ENCODE results near the gene RABIF.

RABIF gene

DNA sequence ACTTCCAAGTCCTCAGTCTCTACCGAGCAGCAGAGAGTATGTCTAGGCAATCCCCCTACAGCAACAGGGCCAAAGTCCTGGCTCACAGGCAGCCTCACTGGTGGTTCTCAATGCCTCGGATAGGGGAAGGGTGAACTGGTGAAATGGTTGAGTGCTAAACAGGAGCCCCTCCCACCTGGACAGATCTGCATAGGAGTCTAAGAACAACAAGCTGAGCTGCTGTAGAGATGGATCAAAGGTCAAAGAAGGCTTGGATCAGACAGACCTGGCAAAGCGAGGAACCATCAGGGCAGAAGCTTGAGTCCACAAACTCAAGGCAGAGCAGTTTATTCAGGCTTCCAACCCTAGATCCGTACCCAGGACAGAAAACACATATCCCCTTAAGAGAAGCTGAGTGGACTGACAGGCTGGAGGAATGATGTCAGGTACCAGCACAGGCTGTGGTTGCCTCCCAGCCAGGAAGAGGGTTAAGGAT is 31.8 kb downstream of the RABIF start:
- H3K23ac ChIP-seq (ENCODE audit: low read length): no peak overlapping the region
- no peak overlapping the region for H3K4ac ChIP-seq (ENCODE audit: low read depth, low read length)
- H3K4me3 ChIP-seq (ENCODE audit: low read depth, low read length): no peak overlapping the region
- no peaks in the 10 kb centered on the region for H3K27me3 ChIP-seq (ENCODE audit: insufficient read depth, low read length)
- H3K4me2 ChIP-seq (ENCODE audit: low read length): no peak overlapping the region
- peaks cover 8% of the 10 kb centered on the region for H3K79me2 ChIP-seq (ENCODE audit: control insufficient read depth, insufficient read depth, low read length, poor library complexity)
- DNase-seq: peak in 1 of 2 donors; percentile 21
- H3K27ac ChIP-seq (ENCODE audit: low read depth, low read length): no peak overlapping the region
- no peak overlapping the region for H2BK12ac ChIP-seq (ENCODE audit: low read length)
- peaks cover 8% of the 10 kb centered on the region for H3K79me1 ChIP-seq (ENCODE audit: low read length)
- H2AFZ ChIP-seq (ENCODE audit: insufficient read depth, low read length, poor library complexity): no peak overlapping the region
- H2BK5ac ChIP-seq (ENCODE audit: low read depth, low read length, poor library complexity): no peak overlapping the region
- H4K91ac ChIP-seq (ENCODE audit: low read depth, low read length): no peak overlapping the region
- H2AK5ac ChIP-seq (ENCODE audit: low read length): no peak overlapping the region
- H3K18ac ChIP-seq (ENCODE audit: low read length): no peak overlapping the region
- H3K9me3 ChIP-seq (ENCODE audit: insufficient read depth, low read depth, low read length): no peaks in the 10 kb centered on the region
- H4K12ac ChIP-seq (ENCODE audit: low read depth, low read length): no peak overlapping the region
- no peak overlapping the region for H2BK120ac ChIP-seq (ENCODE audit: insufficient read depth, low read length, poor library complexity)
- peaks cover 37 to 48% of the 10 kb centered on the region in 2 experiments for H3K36me3 ChIP-seq (ENCODE audit: control insufficient read depth in 1 of 2, insufficient read depth in 2 of 2, low read length in 2 of 2)
- no peak overlapping the region for H4K8ac ChIP-seq (ENCODE audit: low read depth, low read length)
- H3K9ac ChIP-seq (ENCODE audit: low read length): no peak overlapping the region
- H3K14ac ChIP-seq (ENCODE audit: low read length): no peak overlapping the region
- peaks cover 8 to 12% of the 10 kb centered on the region in 2 experiments for H3K4me1 ChIP-seq (ENCODE audit: control insufficient read depth in 1 of 2, insufficient read depth in 2 of 2, low read length in 2 of 2)
- no CpG with 5 or more reads among the region's 4 CpGs for WGBS (ENCODE audit: extremely low coverage, insufficient coverage, insufficient read length)

- Histone ChIP-seq H3K9ac (ENCODE audit: low read length) (no peak overlapping the region), H3K27ac (ENCODE audit: low read depth, low read length) (no peak overlapping the region), H3K79me2 (ENCODE audit: control insufficient read depth, insufficient read depth, low read length, poor library complexity) (peaks cover 7% of the 10 kb centered on the region), H3K79me1 (ENCODE audit: low read length) (peaks cover 4% of the 10 kb centered on the region), H3K36me3 (ENCODE audit: control insufficient read depth in 1 of 2, insufficient read depth in 2 of 2, low read length in 2 of 2) (peaks cover 40 to 52% of the 10 kb centered on the region in 2 experiments), H2BK12ac (ENCODE audit: low read length) (no peak overlapping the region), H3K23ac (ENCODE audit: low read length) (no peak overlapping the region), H3K9me3 (ENCODE audit: insufficient read depth, low read depth, low read length) (no peaks in the 10 kb centered on the region), H3K14ac (ENCODE audit: low read length) (no peak overlapping the region), H4K12ac (ENCODE audit: low read depth, low read length) (no peak overlapping the region), H3K4me3 (ENCODE audit: low read depth, low read length) (no peak overlapping the region), H2BK5ac (ENCODE audit: low read depth, low read length, poor library complexity) (no peak overlapping the region), H2BK120ac (ENCODE audit: insufficient read depth, low read length, poor library complexity) (no peak overlapping the region), H3K27me3 (ENCODE audit: insufficient read depth, low read length) (no peaks in the 10 kb centered on the region), H3K4ac (ENCODE audit: low read depth, low read length) (no peak overlapping the region), H3K4me2 (ENCODE audit: low read length) (no peak overlapping the region), H4K8ac (ENCODE audit: low read depth, low read length) (no peak overlapping the region), H3K18ac (ENCODE audit: low read length) (no peak overlapping the region), H2AK5ac (ENCODE audit: low read length) (no peak overlapping the region), H4K91ac (ENCODE audit: low read depth, low read length) (no peak overlapping the region), H2AFZ (ENCODE audit: insufficient read depth, low read length, poor library complexity) (no peak overlapping the region), H3K4me1 (ENCODE audit: control insufficient read depth in 1 of 2, insufficient read depth in 2 of 2, low read length in 2 of 2) (peaks cover 6 to 12% of the 10 kb centered on the region in 2 experiments)
- no CpG with 5 or more reads among the region's 2 CpGs for WGBS (ENCODE audit: extremely low coverage, insufficient coverage, insufficient read length)
- no peak for DNase-seq
Observed at GRCh38 chr1:202856014-202856413, 32.9 kb downstream of the RABIF start.

DNA sequence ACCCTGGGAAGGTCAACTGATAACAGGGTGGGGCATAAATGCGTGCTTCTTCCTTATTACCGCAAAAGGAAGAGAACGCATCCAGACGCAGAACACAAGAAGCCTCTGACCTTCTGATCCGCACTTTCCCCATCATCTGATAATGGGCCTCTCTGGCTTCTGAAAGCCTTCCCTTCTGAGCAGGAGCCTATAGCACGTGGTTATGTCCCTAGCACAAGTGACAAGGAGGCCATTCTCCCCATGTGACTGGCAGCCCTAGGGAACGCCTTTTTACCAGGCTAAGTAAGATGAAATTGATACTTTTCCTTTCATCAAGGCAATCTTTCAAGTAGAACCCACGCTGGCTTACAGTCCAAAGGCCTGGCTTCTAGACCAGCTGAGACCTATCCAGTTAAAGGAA is 34.2 kb downstream of the RABIF start:
- H3K9me3 ChIP-seq (ENCODE audit: insufficient read depth, low read depth, low read length): no peaks in the 10 kb centered on the region
- H3K4me2 ChIP-seq (ENCODE audit: low read length): no peak overlapping the region
- H2BK120ac ChIP-seq (ENCODE audit: insufficient read depth, low read length, poor library complexity): no peak overlapping the region
- no peak overlapping the region for H2AK5ac ChIP-seq (ENCODE audit: low read length)
- H4K91ac ChIP-seq (ENCODE audit: low read depth, low read length): no peak overlapping the region
- no peak overlapping the region for H3K27ac ChIP-seq (ENCODE audit: low read depth, low read length)
- no peak for DNase-seq
- H4K12ac ChIP-seq (ENCODE audit: low read depth, low read length): no peak overlapping the region
- H3K23ac ChIP-seq (ENCODE audit: low read length): no peak overlapping the region
- H3K14ac ChIP-seq (ENCODE audit: low read length): no peak overlapping the region
- H3K4me3 ChIP-seq (ENCODE audit: low read depth, low read length): no peak overlapping the region
- no peak overlapping the region for H4K8ac ChIP-seq (ENCODE audit: low read depth, low read length)
- no peak overlapping the region for H3K18ac ChIP-seq (ENCODE audit: low read length)
- peaks cover 3 to 7% of the 10 kb centered on the region in 2 experiments for H3K4me1 ChIP-seq (ENCODE audit: control insufficient read depth in 1 of 2, insufficient read depth in 2 of 2, low read length in 2 of 2)
- H3K79me1 ChIP-seq (ENCODE audit: low read length): no peaks in the 10 kb centered on the region
- no peak overlapping the region for H3K9ac ChIP-seq (ENCODE audit: low read length)
- H2BK12ac ChIP-seq (ENCODE audit: low read length): no peak overlapping the region
- peaks cover 45 to 57% of the 10 kb centered on the region in 2 experiments for H3K36me3 ChIP-seq (ENCODE audit: control insufficient read depth in 1 of 2, insufficient read depth in 2 of 2, low read length in 2 of 2)
- no peaks in the 10 kb centered on the region for H3K27me3 ChIP-seq (ENCODE audit: insufficient read depth, low read length)
- H3K4ac ChIP-seq (ENCODE audit: low read depth, low read length): no peak overlapping the region
- no peak overlapping the region for H2AFZ ChIP-seq (ENCODE audit: insufficient read depth, low read length, poor library complexity)
- WGBS (ENCODE audit: extremely low coverage, insufficient coverage, insufficient read length): no CpG with 5 or more reads among the region's 8 CpGs
- H3K79me2 ChIP-seq (ENCODE audit: control insufficient read depth, insufficient read depth, low read length, poor library complexity): peaks cover 3% of the 10 kb centered on the region
- no peak overlapping the region for H2BK5ac ChIP-seq (ENCODE audit: low read depth, low read length, poor library complexity)

GRCh38 chr1:202852163-202852904 is 36.6 kb downstream of the RABIF start:
- Histone ChIP-seq H3K27ac (ENCODE audit: low read depth, low read length) (no peak overlapping the region), H2BK5ac (ENCODE audit: low read depth, low read length, poor library complexity) (no peak overlapping the region), H3K36me3 (ENCODE audit: control insufficient read depth in 1 of 2, insufficient read depth in 2 of 2, low read length in 2 of 2) (peaks cover 36 to 44% of the 10 kb centered on the region in 2 experiments), H2AK5ac (ENCODE audit: low read length) (no peak overlapping the region), H4K12ac (ENCODE audit: low read depth, low read length) (no peak overlapping the region), H4K8ac (ENCODE audit: low read depth, low read length) (no peak overlapping the region), H3K9me3 (ENCODE audit: insufficient read depth, low read depth, low read length) (no peaks in the 10 kb centered on the region), H3K79me2 (ENCODE audit: control insufficient read depth, insufficient read depth, low read length, poor library complexity) (no peaks in the 10 kb centered on the region), H3K4me2 (ENCODE audit: low read length) (no peak overlapping the region), H3K79me1 (ENCODE audit: low read length) (no peaks in the 10 kb centered on the region), H3K14ac (ENCODE audit: low read length) (no peak overlapping the region), H3K18ac (ENCODE audit: low read length) (no peak overlapping the region), H4K91ac (ENCODE audit: low read depth, low read length) (no peak overlapping the region), H2AFZ (ENCODE audit: insufficient read depth, low read length, poor library complexity) (no peak overlapping the region), H3K4me3 (ENCODE audit: low read depth, low read length) (no peak overlapping the region), H2BK120ac (ENCODE audit: insufficient read depth, low read length, poor library complexity) (no peak overlapping the region), H3K4me1 (ENCODE audit: control insufficient read depth in 1 of 2, insufficient read depth in 2 of 2, low read length in 2 of 2) (no peaks in the 10 kb centered on the region), H3K4ac (ENCODE audit: low read depth, low read length) (no peak overlapping the region), H3K27me3 (ENCODE audit: insufficient read depth, low read length) (no peaks in the 10 kb centered on the region), H3K9ac (ENCODE audit: low read length) (no peak overlapping the region), H2BK12ac (ENCODE audit: low read length) (no peak overlapping the region), H3K23ac (ENCODE audit: low read length) (no peak overlapping the region)
- no CpG with 5 or more reads among the region's 15 CpGs for WGBS (ENCODE audit: extremely low coverage, insufficient coverage, insufficient read length)
- peak; percentile 65 to 79 for DNase-seq

Measured in trophoblast cell (in vitro differentiated cells and primary cell).